ENCODE results near the gene NTN4. TPM values are rescaled to one million over a fixed set of nuclear protein-coding genes. Genes with fewer than 3 reads are reported as not detected.

The NTN4 gene
- total RNA-seq, 1 donor = 135 TPM

DNA sequence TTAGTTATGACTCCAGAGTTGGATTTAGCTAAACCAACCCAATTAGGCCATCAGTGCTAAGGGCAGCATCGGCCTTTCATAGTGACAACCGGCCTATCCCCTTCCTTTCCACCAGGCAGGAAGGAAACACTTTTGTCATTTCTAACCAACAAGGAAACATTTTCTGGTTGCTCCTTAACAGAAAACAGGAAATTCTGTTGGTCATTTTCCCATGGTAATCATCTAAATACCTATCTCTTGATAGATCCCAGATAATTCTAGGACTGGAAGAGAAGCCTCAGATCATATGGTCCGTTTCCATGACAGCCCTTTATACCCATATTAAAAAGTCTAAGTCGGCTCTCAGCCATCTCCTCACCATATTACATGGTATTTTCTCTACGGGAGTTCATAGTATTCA lies 160.1 kb downstream of the NTN4 start:
- TF ChIP-seq, protein P1, sequence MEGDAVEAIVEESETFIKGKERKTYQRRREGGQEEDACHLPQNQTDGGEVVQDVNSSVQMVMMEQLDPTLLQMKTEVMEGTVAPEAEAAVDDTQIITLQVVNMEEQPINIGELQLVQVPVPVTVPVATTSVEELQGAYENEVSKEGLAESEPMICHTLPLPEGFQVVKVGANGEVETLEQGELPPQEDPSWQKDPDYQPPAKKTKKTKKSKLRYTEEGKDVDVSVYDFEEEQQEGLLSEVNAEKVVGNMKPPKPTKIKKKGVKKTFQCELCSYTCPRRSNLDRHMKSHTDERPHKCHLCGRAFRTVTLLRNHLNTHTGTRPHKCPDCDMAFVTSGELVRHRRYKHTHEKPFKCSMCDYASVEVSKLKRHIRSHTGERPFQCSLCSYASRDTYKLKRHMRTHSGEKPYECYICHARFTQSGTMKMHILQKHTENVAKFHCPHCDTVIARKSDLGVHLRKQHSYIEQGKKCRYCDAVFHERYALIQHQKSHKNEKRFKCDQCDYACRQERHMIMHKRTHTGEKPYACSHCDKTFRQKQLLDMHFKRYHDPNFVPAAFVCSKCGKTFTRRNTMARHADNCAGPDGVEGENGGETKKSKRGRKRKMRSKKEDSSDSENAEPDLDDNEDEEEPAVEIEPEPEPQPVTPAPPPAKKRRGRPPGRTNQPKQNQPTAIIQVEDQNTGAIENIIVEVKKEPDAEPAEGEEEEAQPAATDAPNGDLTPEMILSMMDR (IDR thresholded peaks at IDR 0.05; ENCODE audit: insufficient read depth, low read depth, low read length) = no peak
- DNase-seq (ENCODE audit: low read depth) = no peak
- H3K4me3 ChIP-seq (ENCODE audit: low read depth, low read length) = no peak overlapping the region

DNA sequence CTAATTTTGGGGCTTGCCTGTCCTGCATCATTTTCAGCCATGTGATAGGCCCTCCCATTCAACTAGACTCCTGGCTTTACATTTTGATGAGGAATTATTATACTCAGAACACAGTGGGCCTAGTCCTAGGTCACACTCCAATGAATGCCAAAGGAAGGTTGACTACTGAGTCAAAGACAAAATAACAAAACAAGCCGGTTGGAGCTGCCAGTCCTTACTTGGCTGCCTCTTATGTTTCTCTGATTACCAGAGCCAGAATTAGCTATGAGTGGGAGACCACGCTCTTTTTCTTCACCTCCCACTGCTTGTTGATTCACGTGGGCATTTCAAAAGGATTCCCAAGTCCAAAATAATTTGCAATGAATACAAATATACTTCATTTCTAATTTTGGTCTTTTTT lies 161.2 kb downstream of the NTN4 start:
- DNase-seq (ENCODE audit: low read depth) = no peak
- TF ChIP-seq, protein P1 (IDR thresholded peaks at IDR 0.05; ENCODE audit: insufficient read depth, low read depth, low read length) = no peak
- no peak overlapping the region for H3K4me3 ChIP-seq (ENCODE audit: low read depth, low read length)

DNA sequence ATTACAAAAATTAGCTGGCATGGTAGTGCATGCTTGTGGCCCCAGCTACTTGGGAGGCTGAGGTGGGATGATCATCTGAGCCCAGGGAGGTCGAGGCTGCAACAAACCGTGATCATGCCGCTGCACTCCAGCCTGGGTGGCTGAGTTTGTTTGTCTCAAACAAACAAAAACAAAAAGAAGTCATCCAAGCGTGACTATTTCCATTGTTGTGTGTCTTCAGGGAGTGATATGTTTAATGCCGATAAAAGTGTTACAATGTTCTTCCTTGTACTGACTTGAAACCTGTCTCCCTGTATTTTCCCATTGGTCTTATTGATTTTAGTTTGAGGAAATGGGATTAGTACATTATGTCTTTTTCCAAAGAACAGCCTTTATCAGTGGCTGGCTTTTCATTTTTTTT lies 163.7 kb downstream of the NTN4 start:
- no peak for DNase-seq (ENCODE audit: low read depth)
- TF ChIP-seq, protein P1 (IDR thresholded peaks at IDR 0.05; ENCODE audit: insufficient read depth, low read depth, low read length) = no peak
- no peak overlapping the region for H3K4me3 ChIP-seq (ENCODE audit: low read depth, low read length)

DNA sequence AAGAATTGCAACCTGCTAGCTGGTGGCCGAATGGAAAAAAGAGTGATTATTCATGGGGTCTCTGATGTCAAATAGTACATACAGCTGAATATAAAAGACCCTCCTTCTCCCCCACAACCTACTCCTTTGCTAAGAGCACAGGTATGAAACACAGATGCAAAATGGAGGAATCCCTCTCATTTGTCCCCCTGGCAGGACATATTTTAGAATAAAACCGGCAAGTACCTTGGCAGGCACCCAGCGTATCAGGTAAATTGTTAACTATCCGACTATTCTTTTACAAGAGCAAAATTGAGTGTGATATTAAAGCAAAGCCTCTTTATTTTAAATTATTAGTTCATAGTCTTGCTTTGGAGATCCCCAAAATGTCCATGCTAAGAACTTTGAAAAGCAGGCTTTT lies 165.6 kb downstream of the NTN4 start:
- TF ChIP-seq, protein P1 (IDR thresholded peaks at IDR 0.05; ENCODE audit: insufficient read depth, low read depth, low read length) = no peak
- no peak for DNase-seq (ENCODE audit: low read depth)
- no peak overlapping the region for H3K4me3 ChIP-seq (ENCODE audit: low read depth, low read length)

DNA sequence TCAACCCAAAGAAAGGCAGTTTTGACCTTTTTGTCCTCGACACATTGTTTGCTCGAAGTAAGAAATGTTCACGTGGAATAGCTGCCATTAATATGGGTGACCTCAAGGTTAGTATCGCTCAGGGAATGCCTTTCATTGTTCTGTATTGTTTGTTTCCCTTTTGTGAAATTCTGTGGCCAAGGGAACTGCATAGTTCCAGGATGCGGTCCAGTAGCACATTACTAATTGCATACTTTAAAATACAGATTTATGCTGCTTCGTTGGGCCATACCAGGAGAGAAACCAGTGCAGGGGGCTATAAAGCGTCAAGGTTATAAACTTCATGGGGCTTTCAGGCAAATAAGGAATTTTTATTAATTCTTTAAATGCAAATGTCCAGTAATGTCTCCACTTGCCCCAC lies 166.0 kb downstream of the NTN4 start:
- no peak for DNase-seq (ENCODE audit: low read depth)
- TF ChIP-seq, protein P1 (IDR thresholded peaks at IDR 0.05; ENCODE audit: insufficient read depth, low read depth, low read length) = no peak
- H3K4me3 ChIP-seq (ENCODE audit: low read depth, low read length) = no peak overlapping the region

DNA sequence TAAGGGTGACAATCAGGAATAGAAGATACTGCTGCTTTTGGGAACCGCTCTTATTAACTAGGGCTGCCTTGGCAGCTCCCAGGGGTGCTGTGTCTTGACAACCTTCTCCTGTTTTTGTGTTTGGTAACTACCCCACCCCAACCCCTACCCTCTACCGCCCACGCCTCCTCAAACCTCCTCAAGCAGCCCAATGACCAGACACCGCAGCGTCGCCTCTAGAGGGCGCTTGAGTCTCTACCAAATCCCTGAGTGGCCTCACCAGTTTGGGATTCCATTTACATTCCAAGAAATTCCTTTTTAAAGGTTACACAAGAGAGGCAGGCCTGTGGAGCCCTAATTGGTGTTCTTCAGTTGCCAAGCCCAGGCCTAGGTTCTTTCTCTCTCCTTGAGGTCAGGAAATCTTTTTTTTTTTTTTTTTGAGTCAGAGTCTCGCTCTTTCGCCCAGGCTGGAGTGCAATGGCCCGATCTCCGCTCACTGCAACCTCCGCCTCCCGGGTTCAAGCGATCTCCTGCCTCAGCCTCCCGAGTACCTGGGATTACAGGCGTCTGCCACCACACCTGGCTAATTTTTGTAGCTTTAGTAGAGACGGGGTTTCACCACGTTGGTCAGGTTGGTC lies 166.9 kb downstream of the NTN4 start:
- TF ChIP-seq, protein P1 (IDR thresholded peaks at IDR 0.05; ENCODE audit: insufficient read depth, low read depth, low read length) = peak; percentile 88
- H3K4me3 ChIP-seq (ENCODE audit: low read depth, low read length) = no peak overlapping the region
- DNase-seq (ENCODE audit: low read depth) = peak; percentile 91

DNA sequence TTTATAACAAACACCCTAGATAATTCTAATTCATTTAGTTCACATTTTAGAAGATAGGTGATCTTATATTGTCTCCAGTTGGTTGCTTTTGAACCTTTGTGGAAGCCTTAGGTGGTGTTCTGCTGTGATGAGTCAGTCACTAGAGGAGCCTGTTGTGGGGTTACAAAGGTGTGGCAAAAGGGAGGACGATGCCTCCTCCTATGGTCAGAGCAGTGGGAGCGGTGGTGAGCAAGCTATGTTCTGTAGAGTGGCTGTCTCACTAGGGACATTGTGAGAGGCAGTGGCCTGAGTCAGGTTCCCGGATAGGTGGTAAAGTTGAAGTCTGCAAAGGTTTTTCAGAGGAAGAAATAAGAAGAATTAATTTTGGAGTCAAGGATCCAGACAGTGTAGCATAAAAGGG lies 167.7 kb downstream of the NTN4 start:
- TF ChIP-seq, protein P1 (IDR thresholded peaks at IDR 0.05; ENCODE audit: insufficient read depth, low read depth, low read length) = no peak
- no peak overlapping the region for H3K4me3 ChIP-seq (ENCODE audit: low read depth, low read length)
- DNase-seq (ENCODE audit: low read depth) = no peak

Measured in fibroblast of villous mesenchyme (primary cell).